Stimulated activated CD4-positive, alpha-beta T cell treated with anti-CD3 and anti-CD28 coated beads, Interleukin-4, amount 100 ng/mL, for 4 hours (primary cell): ENCODE results near the gene XPC.
"Not testable (repeated sequence)": the region's sequence is repeated elsewhere in the genome, so short reads cannot be mapped to it uniquely, and the experiment has no call there.

Experiments used
- DNase-seq, 2 experiments: peaks; one replicate each; pipeline ENCODE4 v3.0.0-alpha.2; 2020

Gene XPC

GRCh38 chr3:14178247-14179113 is at the start of gene XPC, which contains the start of gene LSM3:
TSS of gene XPC (minus strand) at chr3:14178601. CDS start at chr3:14178568, 33 bp downstream.
TSS of gene LSM3 (plus strand) at chr3:14178817. CDS start at chr3:14178861, 44 bp downstream.
- peak; percentile 95 to 96 for DNase-seq

GRCh38 chr3:14227856-14228255 is 49.5 kb upstream of the XPC start:
- no peak for DNase-seq

GRCh38 chr3:14226351-14226750 is 48.0 kb upstream of the XPC start:
- not testable (repeated sequence) for DNase-seq

DNA sequence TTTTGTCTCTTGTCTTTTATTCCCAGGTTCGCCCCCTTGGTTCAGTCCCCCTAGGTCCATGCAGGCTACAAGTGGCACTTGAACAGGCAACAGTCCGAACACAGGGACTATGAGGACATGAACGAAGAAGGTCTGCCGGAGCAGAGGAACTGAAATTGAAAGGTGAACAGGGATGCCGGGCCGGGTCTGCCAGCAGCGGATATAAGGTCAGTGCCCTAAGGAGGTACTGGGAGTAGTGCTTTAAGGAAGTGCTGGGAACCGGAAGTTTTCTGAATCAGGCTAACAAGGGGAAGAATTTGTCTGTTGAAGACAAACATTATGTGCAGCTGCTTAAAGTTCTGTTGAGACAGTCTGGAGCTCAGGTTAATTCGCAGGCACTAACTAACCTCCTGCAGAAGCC is 47.0 kb upstream of the XPC start:
- no peak for DNase-seq

- no peak for DNase-seq
Measured at GRCh38 chr3:14224895-14225294, 46.5 kb upstream of the XPC start.

DNA sequence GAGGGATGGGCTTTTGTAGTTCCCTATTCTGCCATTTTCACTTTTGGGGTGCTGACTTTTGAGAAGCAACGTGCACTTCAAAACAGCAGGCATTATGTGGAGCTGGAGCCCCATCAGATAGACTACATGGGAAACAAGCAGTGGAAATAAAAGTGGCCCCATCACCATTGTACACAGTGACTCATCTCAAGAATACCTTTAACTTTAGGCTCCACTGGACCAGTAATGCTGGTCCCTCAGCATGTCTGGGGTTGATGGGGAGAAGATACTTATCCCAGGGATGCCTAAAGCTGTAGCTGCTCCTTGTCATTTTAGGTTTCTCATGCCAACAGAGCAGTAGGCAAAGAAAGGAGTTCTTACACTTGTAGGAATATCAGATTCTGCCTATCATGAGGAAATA is 45.2 kb upstream of the XPC start:
- DNase-seq = no peak

DNA sequence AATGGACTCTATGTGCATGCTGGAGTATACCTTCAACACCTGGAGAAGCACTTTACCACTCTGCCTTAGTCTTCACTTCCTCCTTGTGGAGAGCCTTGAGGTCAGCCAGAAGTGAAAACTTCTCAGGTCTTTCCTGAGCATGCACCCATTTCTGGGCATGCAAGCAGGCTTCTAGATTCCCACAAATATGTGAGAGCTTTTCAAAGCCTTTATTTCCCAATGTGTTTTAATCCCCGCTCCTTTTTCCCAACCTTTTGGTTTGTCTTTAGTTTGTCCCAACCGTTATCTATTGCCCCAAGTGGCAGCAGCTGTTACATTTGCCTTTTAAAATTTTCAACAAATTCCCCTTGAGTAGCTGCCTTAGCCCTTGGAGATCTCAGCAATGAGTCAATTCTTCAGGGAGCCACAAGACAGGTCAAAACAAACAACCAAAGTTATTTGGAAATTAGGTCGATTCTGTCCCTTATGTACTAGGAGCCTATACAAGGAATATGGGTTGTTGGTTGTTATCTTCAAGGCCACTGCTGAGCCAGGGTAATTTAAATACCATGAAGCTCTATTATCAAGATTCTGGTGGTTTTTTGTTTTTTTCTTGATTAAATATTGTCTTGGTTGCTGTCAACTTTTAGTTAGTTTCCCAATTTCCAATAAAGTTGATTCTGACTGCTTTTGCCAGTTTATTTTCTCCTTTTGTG is 44.6 kb upstream of the XPC start:
- DNase-seq = no peak

GRCh38 chr3:14222457-14222856 is 44.1 kb upstream of the XPC start:
- no peak for DNase-seq

DNA sequence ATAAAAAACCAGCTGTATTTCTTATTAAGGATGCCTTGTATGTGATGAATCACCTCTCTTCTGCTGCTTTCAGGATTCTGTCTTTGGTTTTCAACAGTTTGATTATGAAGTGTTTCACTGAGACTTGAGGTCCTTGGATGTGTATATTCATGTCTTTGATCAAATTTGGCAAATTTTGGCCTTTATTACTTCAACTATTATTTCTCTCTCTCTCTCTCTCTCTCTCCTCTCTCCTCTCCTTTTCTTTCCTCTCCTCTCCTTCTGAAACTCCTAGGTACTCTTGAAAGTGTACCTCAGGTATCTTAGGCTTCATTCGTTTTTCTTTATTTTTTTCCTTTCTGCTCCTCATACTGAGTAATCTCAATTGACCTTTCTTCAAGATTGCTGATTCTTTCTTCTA is 43.5 kb upstream of the XPC start:
- no peak for DNase-seq

DNA sequence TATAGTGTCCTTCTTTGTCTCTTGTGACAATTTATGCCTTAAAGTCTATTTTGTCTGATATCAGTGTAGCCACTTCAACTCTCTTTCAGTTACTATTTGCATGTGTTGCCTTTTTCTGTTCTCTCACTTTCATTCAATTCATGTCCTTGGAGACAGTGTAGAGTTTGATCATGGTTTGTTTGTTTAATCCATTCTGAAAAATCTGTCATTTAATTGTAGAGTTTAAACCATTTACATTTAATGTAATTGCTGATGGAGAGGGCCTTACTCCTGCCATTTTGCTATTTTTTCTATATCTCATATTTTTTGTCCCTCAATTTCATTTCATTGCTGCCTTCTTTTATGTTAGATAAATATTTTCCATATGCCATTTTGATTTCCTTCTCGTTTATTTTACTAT is 42.5 kb upstream of the XPC start:
- DNase-seq = no peak

- no peak for DNase-seq
Measured at GRCh38 chr3:14218355-14218754, 40.0 kb upstream of the XPC start.

DNA sequence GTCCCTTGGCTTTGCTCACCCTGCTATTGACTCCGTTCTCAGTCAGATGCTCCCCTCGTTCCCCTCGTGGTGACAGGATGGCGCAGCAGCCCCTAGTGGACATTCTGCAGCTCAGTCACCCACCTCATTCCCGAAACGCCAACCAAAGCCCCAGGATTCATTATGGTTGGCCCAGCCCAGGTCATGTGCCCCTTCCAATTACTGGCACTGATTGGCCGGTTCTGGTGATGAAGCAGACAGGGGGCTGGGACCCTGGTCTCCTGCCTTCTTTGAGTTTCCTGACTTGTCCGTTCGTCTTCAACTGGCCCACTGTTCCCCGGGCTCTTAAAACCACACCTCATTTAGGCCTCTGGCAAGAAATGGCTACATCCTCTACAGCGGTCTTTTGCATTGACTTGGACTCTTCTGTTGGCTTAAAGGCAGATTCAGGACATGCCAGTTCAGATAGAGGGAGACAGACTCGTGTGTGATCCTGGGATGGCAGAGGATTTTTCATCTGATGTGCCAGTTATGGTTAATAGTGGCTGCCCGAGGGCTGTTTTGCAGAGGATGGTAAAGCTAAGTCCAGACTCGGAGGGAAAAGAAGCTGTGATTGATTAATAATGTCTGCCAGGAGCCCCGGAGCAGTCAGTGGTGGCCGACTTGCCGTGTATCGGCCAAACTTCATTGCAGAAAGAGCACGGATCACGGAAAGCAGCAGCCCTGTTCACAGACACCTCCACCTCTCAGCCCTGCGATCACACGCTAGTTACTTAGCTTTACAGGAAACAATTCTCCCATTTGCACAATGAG is 38.1 kb upstream of the XPC start:
- peak; percentile 6 to 36 for DNase-seq

DNA sequence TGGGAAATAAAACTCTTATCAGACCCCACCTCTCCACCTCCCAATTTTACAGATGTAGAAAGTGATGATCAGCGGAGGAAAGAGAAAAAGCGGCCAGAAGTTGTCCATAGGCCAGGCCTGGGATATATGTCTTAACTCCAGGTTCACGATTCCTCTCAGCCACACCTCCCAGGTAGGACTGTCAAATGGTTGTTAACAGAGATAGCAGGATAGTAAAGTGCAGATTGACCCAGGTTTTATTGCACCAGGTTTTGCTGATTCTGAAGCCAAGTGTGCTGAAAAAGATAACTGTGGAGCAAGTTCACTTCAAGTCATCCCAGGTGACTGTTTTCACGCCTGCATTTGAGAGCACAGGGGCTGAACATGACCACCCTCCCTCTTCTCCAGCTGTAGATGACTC is 36.4 kb upstream of the XPC start:
- no peak for DNase-seq

- DNase-seq = no peak
Measured at GRCh38 chr3:14213066-14213774, 34.8 kb upstream of the XPC start.

DNA sequence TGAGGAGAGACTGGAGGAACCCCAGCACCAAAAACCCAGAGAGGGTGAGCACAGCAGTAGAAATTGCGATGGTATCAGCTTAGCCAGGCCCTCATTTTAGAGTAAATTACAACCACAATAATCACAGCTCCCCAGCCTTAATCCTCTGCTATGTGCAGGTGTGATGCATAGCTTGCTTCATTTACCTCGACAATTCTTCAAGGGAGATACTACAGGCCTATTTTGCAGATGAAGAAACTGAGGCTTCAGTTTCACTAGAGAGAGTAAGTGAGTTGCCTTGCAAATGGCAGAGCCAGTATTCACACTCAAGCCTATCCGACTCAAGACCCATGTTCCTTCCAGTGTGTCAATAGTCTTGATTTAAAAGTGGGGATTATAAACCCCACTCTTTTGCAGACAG is 33.6 kb upstream of the XPC start:
- no peak for DNase-seq

DNA sequence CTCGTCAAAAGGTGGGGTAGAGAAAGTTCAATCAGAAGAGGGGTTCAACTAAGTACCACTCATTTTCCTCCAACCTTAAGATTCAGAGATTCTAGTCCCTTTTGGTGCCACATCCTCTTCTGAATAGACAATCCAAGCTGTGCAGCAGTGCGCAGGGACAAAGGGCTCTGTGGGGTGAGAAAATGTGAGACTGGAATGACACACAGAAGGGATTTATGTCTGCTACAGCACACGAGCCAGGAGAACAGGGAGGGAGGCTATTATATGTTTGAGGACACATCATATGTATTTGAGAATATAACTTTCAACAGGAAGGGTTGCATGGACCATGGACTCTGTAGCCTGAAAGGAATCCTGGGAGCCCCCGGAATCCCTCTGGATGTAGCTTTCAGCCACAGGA is 33.2 kb upstream of the XPC start:
- no peak for DNase-seq

- DNase-seq = no peak
Measured at GRCh38 chr3:14210843-14211594, 32.6 kb upstream of the XPC start.

DNA sequence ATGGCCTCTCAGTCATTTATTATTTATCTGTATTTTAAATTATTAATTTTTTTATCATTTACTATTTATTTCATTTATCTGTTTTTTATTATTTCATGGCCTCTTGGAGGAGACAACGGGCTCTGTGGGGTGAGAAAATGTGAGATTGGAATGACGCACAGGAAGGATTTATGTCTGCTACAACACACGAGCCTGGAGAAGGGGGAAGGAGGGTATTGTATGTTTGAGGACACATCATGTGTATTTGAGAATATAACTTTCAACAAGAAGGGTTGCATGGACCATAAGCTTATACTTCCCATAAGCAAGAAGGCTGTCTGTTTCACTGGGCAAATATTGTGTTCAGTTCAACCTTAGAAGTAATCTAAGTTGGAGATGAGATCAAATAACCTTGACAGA is 31.9 kb upstream of the XPC start:
- DNase-seq = no peak

DNA sequence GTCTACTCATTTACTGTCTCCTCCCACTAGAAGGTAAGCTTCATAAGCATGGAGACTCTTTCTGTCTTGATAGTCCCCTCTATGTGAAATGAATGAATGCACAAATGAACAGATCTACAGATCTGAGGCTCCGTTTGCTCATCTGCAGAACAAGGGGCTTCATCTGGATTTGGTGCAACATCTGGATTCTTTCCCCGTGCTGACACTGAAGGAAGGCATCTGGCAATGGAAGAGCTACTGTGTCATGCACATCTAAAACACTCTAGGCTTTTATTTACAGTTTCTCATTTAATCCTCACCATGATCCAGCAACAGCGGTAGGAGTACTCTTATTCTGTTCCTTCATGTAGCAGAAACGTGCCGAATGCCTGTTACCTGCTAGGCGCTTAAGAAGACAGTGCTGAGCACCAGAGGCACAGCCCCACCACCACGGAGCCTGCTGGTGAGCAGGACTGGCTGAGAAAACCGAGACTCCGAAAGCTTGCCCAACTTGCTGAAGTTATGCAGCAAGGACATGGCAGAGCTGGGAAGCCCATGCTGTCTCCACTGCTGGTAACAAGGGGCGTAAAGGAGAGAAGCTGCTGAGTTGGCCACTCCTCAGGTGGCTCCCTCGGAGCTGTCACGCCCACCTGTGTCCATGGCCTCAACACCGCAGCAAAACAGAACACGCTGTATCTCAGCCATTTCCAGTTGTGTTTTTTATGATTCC is 31.3 kb upstream of the XPC start:
- no peak for DNase-seq

- DNase-seq = no peak
Measured at GRCh38 chr3:14208977-14209394, 30.6 kb upstream of the XPC start.

- no peak for DNase-seq
Measured at GRCh38 chr3:14208168-14208567, 29.8 kb upstream of the XPC start.
